Measurements from ENCODE around the gene CD151.

Gene CD151

DNA sequence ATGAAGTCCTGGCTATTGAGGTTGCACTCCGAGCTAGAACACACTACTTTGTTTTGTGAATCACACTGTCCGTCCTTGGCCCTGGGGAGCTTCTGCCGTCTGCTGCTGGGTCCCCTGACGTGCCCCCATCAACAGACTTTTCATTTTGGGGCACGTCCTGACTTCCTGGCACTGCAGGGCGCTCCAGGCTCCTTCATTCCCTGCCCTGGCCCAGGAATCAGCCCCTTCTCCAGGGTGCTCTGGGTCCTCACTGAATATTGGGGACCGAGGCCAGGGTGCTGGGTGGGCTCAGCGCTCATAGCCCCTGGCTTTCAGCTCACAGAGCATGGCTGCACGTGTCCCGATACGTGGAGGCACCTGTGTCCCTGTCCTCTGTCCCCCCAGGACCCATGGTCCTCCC is 32.1 kb downstream of the CD151 start:
- Histone ChIP-seq H3K27ac (ENCODE audit: low read length) (no peak overlapping the region), H3K36me3 (ENCODE audit: control insufficient read depth in 1 of 2, insufficient read depth in 2 of 2, low read length in 2 of 2) (peaks cover 0 to 62% of the 10 kb centered on the region in 2 donors), H3K9me3 (ENCODE audit: control insufficient read depth in 1 of 2, low read length in 2 of 2) (no peaks in the 10 kb centered on the region), H3K27me3 (ENCODE audit: low read depth, low read length) (no peaks in the 10 kb centered on the region), H3K4me1 (ENCODE audit: control insufficient read depth in 1 of 2, insufficient read depth in 2 of 2, low read length in 2 of 2) (peaks cover 0 to 9% of the 10 kb centered on the region in 2 donors), H3K4me3 (ENCODE audit: low read depth in 1 of 2, low read length in 2 of 2) (no peak overlapping the region)

- Histone ChIP-seq H3K9me3 (ENCODE audit: control insufficient read depth in 1 of 2, low read length in 2 of 2) (no peaks in the 10 kb centered on the region), H3K27ac (ENCODE audit: low read length) (no peak overlapping the region), H3K27me3 (ENCODE audit: low read depth, low read length) (no peaks in the 10 kb centered on the region), H3K4me1 (ENCODE audit: control insufficient read depth in 1 of 2, insufficient read depth in 2 of 2, low read length in 2 of 2) (peaks cover 0 to under 1% of the 10 kb centered on the region in 2 donors), H3K4me3 (ENCODE audit: low read depth in 1 of 2, low read length in 2 of 2) (no peak overlapping the region), H3K36me3 (ENCODE audit: control insufficient read depth in 1 of 2, insufficient read depth in 2 of 2, low read length in 2 of 2) (peaks cover 0 to 62% of the 10 kb centered on the region in 2 donors)
Measured at GRCh38 chr11:865462-866430, 33.0 kb downstream of the CD151 start.

- no peak overlapping the region for H3K27ac ChIP-seq (ENCODE audit: low read length)
- no peaks in the 10 kb centered on the region for H3K4me1 ChIP-seq (ENCODE audit: control insufficient read depth in 1 of 2, insufficient read depth in 2 of 2, low read length in 2 of 2)
- no peaks in the 10 kb centered on the region for H3K9me3 ChIP-seq (ENCODE audit: control insufficient read depth in 1 of 2, low read length in 2 of 2)
- H3K36me3 ChIP-seq (ENCODE audit: control insufficient read depth in 1 of 2, insufficient read depth in 2 of 2, low read length in 2 of 2) = peaks cover 0 to 62% of the 10 kb centered on the region in 2 donors
- H3K27me3 ChIP-seq (ENCODE audit: low read depth, low read length) = no peaks in the 10 kb centered on the region
- H3K4me3 ChIP-seq (ENCODE audit: low read depth in 1 of 2, low read length in 2 of 2) = no peak overlapping the region
Measured at GRCh38 chr11:866481-866880, 33.7 kb downstream of the CD151 start.

DNA sequence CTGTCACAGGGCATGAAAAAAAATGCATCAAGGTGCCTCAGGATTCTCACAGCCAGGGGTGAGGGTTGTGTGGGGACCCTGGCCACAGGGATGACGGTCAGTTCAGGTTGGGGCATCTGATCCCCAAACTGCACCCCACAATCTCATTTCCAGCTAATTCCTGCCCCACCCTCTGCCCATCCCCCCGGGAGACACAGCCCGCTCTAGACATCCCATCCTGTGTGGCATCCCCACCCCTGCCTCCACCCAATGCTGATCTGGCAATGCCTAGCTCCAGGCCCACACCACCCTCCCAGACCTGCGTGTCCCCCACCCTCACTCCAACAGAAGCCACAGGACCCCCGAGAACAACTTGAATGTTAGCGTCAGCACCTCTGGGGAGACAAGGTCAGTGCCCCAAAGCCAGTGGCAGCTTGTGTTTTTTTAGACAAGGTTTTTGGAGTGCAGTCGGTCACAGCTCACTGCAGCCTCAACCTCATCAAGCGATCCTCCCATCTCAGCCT is 35.2 kb downstream of the CD151 start:
- no peaks in the 10 kb centered on the region for H3K27me3 ChIP-seq (ENCODE audit: low read depth, low read length)
- H3K9me3 ChIP-seq (ENCODE audit: control insufficient read depth in 1 of 2, low read length in 2 of 2) = no peaks in the 10 kb centered on the region
- no peak overlapping the region for H3K27ac ChIP-seq (ENCODE audit: low read length)
- H3K4me3 ChIP-seq (ENCODE audit: low read depth in 1 of 2, low read length in 2 of 2) = no peak overlapping the region
- peaks cover 0 to 62% of the 10 kb centered on the region in 2 donors for H3K36me3 ChIP-seq (ENCODE audit: control insufficient read depth in 1 of 2, insufficient read depth in 2 of 2, low read length in 2 of 2)
- no peaks in the 10 kb centered on the region for H3K4me1 ChIP-seq (ENCODE audit: control insufficient read depth in 1 of 2, insufficient read depth in 2 of 2, low read length in 2 of 2)

DNA sequence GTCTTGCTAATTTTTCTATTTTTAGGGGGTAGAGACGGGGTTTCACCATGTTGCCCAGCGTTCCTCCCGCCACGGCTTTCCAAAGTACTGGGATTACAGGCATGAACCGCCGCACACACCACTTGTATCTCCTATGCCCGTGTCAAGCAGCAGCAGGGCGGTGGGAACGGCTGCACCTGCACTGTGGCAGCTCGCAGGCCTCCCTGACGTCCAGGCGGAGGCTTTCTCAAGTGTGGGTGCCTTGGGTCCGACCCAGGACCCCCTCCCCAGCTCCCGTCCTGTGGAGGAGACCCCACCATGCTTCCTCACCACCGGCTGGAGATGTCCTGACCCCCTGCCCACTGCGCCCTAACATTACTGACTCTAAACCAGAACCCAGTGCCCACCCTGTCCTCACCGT is 35.6 kb downstream of the CD151 start:
- H3K4me3 ChIP-seq (ENCODE audit: low read depth in 1 of 2, low read length in 2 of 2) = no peak overlapping the region
- H3K27me3 ChIP-seq (ENCODE audit: low read depth, low read length) = no peaks in the 10 kb centered on the region
- H3K9me3 ChIP-seq (ENCODE audit: control insufficient read depth in 1 of 2, low read length in 2 of 2) = no peaks in the 10 kb centered on the region
- no peaks in the 10 kb centered on the region for H3K4me1 ChIP-seq (ENCODE audit: control insufficient read depth in 1 of 2, insufficient read depth in 2 of 2, low read length in 2 of 2)
- H3K36me3 ChIP-seq (ENCODE audit: control insufficient read depth in 1 of 2, insufficient read depth in 2 of 2, low read length in 2 of 2) = peaks cover 0 to 57% of the 10 kb centered on the region in 2 donors
- H3K27ac ChIP-seq (ENCODE audit: low read length) = no peak overlapping the region

DNA sequence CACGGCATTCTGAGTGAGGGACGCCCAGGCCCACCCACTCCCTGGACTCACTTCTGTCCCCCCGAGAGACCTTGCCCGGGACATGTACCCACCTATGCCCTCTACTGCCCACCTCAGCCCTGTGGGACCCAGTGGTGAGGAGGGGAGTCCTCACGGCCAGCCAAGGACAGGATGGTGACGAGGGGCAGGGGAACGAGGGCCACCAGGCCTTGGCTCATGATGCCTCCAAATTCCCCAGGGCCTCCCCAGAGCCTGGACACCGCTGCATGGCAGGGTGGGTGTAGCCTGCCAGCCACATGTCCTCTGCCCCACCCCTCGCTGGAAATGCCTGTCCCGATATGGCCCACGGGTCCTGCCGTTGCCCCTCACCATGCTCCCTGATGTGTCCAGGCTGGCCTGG is 36.0 kb downstream of the CD151 start:
- H3K27me3 ChIP-seq (ENCODE audit: low read depth, low read length) = no peaks in the 10 kb centered on the region
- no peaks in the 10 kb centered on the region for H3K9me3 ChIP-seq (ENCODE audit: control insufficient read depth in 1 of 2, low read length in 2 of 2)
- H3K36me3 ChIP-seq (ENCODE audit: control insufficient read depth in 1 of 2, insufficient read depth in 2 of 2, low read length in 2 of 2) = peaks cover 0 to 53% of the 10 kb centered on the region in 2 donors
- no peak overlapping the region for H3K4me3 ChIP-seq (ENCODE audit: low read depth in 1 of 2, low read length in 2 of 2)
- no peaks in the 10 kb centered on the region for H3K4me1 ChIP-seq (ENCODE audit: control insufficient read depth in 1 of 2, insufficient read depth in 2 of 2, low read length in 2 of 2)
- H3K27ac ChIP-seq (ENCODE audit: low read length) = no peak overlapping the region

DNA sequence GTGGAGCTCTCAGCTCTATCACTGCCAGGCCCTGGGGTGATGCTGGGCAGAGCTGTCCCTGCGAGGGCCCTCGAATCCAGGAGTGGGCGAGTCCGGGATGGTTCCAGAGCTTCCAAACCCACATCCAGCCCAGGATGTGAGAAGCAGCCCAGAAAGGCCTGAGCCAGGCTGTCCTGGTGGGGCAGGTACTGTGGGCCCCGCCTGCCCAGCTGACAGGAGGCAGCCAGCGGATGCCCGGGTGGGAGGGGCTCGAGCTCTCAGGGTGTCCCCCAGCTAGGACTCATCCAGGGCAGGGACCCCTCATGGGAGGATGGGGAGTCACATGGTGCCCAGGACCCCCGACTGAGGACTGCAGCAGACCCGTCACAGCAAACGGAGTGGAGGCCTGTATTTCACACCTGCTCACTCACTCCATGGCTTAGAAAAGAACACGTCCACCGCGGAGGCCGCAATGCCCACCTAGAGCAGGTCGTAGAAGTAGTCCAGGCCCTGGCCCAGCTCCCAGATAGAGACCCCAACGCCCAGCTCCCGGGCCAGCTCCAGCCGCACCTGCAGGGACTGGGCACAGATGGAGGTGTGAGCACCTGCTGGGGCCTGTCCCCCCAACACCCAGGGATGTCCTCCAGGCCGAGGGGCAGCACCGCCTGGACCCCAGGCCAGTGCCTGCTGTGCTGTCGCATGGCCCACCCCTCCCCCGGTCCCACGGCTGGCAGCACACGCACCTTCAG is 36.8 kb downstream of the CD151 start:
- Histone ChIP-seq H3K4me3 (ENCODE audit: low read depth in 1 of 2, low read length in 2 of 2) (no peak overlapping the region), H3K27ac (ENCODE audit: low read length) (no peak overlapping the region), H3K9me3 (ENCODE audit: control insufficient read depth in 1 of 2, low read length in 2 of 2) (no peaks in the 10 kb centered on the region), H3K4me1 (ENCODE audit: control insufficient read depth in 1 of 2, insufficient read depth in 2 of 2, low read length in 2 of 2) (no peaks in the 10 kb centered on the region), H3K36me3 (ENCODE audit: control insufficient read depth in 1 of 2, insufficient read depth in 2 of 2, low read length in 2 of 2) (peaks cover 0 to 45% of the 10 kb centered on the region in 2 donors), H3K27me3 (ENCODE audit: low read depth, low read length) (no peaks in the 10 kb centered on the region)

DNA sequence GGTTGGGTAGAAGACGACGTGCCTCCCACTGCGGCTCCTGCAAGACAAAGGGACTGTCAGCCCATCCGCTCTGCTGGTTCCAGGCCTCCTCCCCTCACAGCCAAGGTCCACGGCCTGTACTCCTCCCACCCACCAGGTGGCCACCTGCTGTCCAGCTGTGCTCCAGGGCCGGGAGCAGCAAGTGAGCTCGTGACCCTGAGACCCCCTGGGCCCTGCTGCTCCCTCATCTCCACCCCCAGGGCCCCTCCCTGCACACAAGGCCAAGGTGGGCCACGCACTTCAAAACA is 37.3 kb downstream of the CD151 start:
- peaks cover 0 to 40% of the 10 kb centered on the region in 2 donors for H3K36me3 ChIP-seq (ENCODE audit: control insufficient read depth in 1 of 2, insufficient read depth in 2 of 2, low read length in 2 of 2)
- H3K4me1 ChIP-seq (ENCODE audit: control insufficient read depth in 1 of 2, insufficient read depth in 2 of 2, low read length in 2 of 2) = no peaks in the 10 kb centered on the region
- H3K4me3 ChIP-seq (ENCODE audit: low read depth in 1 of 2, low read length in 2 of 2) = no peak overlapping the region
- no peak overlapping the region for H3K27ac ChIP-seq (ENCODE audit: low read length)
- no peaks in the 10 kb centered on the region for H3K27me3 ChIP-seq (ENCODE audit: low read depth, low read length)
- H3K9me3 ChIP-seq (ENCODE audit: control insufficient read depth in 1 of 2, low read length in 2 of 2) = no peaks in the 10 kb centered on the region

DNA sequence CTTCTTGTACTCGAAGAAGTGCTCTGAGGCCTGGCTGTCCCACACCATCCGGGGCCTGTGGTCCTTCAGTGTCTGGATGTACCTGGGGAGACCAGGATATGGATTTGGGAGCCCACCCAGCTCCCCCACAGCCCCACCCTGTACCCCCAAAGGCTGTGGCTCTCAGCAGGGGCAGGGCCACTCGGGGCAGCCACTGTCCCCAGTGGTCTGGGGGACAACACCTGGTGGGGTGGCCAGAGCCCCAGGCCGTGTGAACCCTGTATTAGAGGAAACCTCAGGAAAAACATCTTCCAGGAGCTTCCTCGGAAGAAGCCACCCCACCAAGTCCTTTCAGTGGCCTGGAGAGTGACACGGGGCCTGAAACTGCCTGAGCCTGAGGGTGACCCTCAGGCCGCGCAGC is 37.7 kb downstream of the CD151 start:
- H3K4me1 ChIP-seq (ENCODE audit: control insufficient read depth in 1 of 2, insufficient read depth in 2 of 2, low read length in 2 of 2) = no peaks in the 10 kb centered on the region
- H3K9me3 ChIP-seq (ENCODE audit: control insufficient read depth in 1 of 2, low read length in 2 of 2) = no peaks in the 10 kb centered on the region
- H3K4me3 ChIP-seq (ENCODE audit: low read depth in 1 of 2, low read length in 2 of 2) = no peak overlapping the region
- H3K27me3 ChIP-seq (ENCODE audit: low read depth, low read length) = no peaks in the 10 kb centered on the region
- H3K36me3 ChIP-seq (ENCODE audit: control insufficient read depth in 1 of 2, insufficient read depth in 2 of 2, low read length in 2 of 2) = peaks cover 0 to 37% of the 10 kb centered on the region in 2 donors
- H3K27ac ChIP-seq (ENCODE audit: low read length) = no peak overlapping the region

- Histone ChIP-seq H3K9me3 (ENCODE audit: control insufficient read depth in 1 of 2, low read length in 2 of 2) (no peaks in the 10 kb centered on the region), H3K27ac (ENCODE audit: low read length) (no peak overlapping the region), H3K4me1 (ENCODE audit: control insufficient read depth in 1 of 2, insufficient read depth in 2 of 2, low read length in 2 of 2) (peaks cover 0 to under 1% of the 10 kb centered on the region in 2 donors), H3K27me3 (ENCODE audit: low read depth, low read length) (no peaks in the 10 kb centered on the region), H3K36me3 (ENCODE audit: control insufficient read depth in 1 of 2, insufficient read depth in 2 of 2, low read length in 2 of 2) (peaks cover 0 to 26% of the 10 kb centered on the region in 2 donors), H3K4me3 (ENCODE audit: low read depth in 1 of 2, low read length in 2 of 2) (no peak overlapping the region)
Measured at GRCh38 chr11:871472-871871, 38.7 kb downstream of the CD151 start.

DNA sequence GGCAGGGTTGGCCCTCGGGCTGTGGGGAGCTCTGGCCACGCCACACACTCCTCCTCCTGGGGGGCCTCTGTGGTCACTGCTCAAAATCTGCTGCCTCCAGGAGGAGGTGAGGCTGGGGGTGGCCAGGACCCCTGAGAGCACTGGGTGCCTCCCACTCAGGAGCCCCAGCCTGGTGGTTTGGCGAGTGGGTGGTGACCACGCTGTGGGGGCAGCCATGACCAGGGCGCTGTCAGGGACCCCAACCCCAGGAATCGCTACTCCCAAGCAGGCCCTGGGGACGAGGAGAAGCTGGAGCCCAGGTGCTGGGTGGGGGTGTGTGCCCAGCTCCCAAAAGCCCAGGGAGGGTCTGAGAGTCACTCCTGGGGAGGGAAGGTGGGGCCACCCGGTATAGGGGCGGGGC is 40.0 kb downstream of the CD151 start:
- H3K9me3 ChIP-seq (ENCODE audit: control insufficient read depth in 1 of 2, low read length in 2 of 2) = no peaks in the 10 kb centered on the region
- no peak overlapping the region for H3K4me3 ChIP-seq (ENCODE audit: low read depth in 1 of 2, low read length in 2 of 2)
- H3K27me3 ChIP-seq (ENCODE audit: low read depth, low read length) = no peaks in the 10 kb centered on the region
- peaks cover 0 to 5% of the 10 kb centered on the region in 2 donors for H3K4me1 ChIP-seq (ENCODE audit: control insufficient read depth in 1 of 2, insufficient read depth in 2 of 2, low read length in 2 of 2)
- H3K36me3 ChIP-seq (ENCODE audit: control insufficient read depth in 1 of 2, insufficient read depth in 2 of 2, low read length in 2 of 2) = peaks cover 0 to 15% of the 10 kb centered on the region in 2 donors
- no peak overlapping the region for H3K27ac ChIP-seq (ENCODE audit: low read length)

Data from muscle layer of duodenum (tissue), 2 donors.